AG09319 (cell line): ENCODE measurements around the gene KCTD10.
"Not testable (repeated sequence)": the region's sequence is repeated elsewhere in the genome, so short reads cannot be mapped to it uniquely, and the experiment has no call there.

Experiments used
- DNase-seq: peaks from one replicate; pipeline ENCODE4 v3.0.0-alpha.2; 2010; ENCODE audit warnings: low read depth; ENCODE audit errors: extremely low read depth
- CTCF ChIP-seq: IDR thresholded peaks from 2 replicates; pipeline ENCODE4 v1.5.1; 2011; ENCODE audit warnings: low read depth, mild to moderate bottlenecking, inconsistent platforms, low read length, moderate library complexity

KCTD10 gene

GRCh38 chr12:109421355-109422087, 55.6 kb downstream of the KCTD10 start:
- no peak for TF ChIP-seq CTCF

GRCh38 chr12:109418848-109419480, 58.1 kb downstream of the KCTD10 start:
- no peak for TF ChIP-seq CTCF
- no peak for DNase-seq

More at GRCh38 chr12:109421355-109422087, 55.6 kb downstream of the KCTD10 start:
- no peak for DNase-seq

GRCh38 chr12:109406147-109406546, 71.0 kb downstream of the KCTD10 start:
- DNase-seq = not testable (repeated sequence)

- not testable (repeated sequence) for DNase-seq
These were observed 72.3 kb downstream of the KCTD10 start for GRCh38 chr12:109404841-109405240.
